ENCODE data around the gene MALRD1.

MALRD1 gene

DNA sequence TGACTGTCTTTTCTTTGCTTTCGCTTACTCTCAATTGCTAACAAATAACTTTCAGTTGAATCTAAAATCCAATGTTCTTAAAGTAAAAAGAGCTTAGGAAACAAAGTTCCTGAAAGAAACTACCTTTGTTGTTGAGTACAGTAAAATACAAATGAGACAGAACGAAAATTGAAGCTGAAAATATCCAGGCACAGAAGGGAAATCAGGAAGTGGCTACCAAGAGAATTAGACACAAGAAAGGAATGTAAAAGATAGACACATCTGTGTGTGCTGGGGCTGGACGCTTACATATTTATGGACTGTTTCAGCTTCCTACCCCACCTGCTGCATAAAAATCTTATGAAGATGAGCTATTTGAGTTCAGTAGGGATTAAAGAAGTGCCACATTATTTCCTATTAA lies 606.0 kb downstream of the MALRD1 start:
- no peak for DNase-seq (ENCODE audit: low read depth)

GRCh38 chr10:19656420-19657042 lies 607.9 kb downstream of the MALRD1 start:
- DNase-seq (ENCODE audit: low read depth), result no peak

- no peak for DNase-seq (ENCODE audit: low read depth)
Observed at GRCh38 chr10:19658131-19658530, 609.5 kb downstream of the MALRD1 start.

GRCh38 chr10:19658622-19659233 lies 610.1 kb downstream of the MALRD1 start:
- no peak for DNase-seq (ENCODE audit: low read depth)

DNA sequence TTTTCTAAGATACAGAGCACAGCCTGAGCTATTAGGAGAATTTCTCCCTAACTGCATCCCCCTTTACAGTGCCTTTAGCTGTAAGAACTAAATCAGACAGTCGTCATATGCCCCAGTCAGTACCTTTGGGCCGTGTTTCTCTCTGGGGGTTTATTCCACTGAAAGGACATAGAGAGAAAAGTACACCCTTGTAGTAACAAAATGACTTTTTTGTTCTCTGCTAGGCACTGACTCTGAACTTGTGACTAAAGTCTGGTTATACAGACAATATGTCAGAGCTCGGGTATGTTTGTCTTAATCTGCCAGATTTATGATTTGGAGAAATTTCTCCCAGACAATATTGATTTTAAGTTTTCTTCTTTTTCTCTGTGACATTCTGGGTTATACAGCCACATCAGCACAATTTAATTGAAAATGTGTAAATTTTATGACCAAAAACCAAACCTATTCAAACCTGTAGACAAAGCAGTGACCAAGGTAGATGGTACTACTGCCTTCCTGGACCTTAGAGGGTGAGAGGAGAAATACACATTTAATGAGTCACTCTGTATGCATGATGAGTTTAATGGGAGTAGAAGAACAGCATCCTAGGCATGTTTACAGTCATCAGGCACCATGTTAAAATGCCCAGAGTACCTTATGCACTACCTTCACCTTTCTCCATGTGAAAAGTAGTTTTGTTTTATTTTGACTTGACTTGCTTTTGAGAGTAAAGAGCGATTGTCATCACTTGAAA lies 611.5 kb downstream of the MALRD1 start:
- no peak for DNase-seq (ENCODE audit: low read depth)

- DNase-seq (ENCODE audit: low read depth), result no peak
Observed at GRCh38 chr10:19663344-19663743, 614.7 kb downstream of the MALRD1 start.

GRCh38 chr10:19668116-19668515 lies 619.5 kb downstream of the MALRD1 start:
- DNase-seq (ENCODE audit: low read depth), result no peak

GRCh38 chr10:19676063-19676462 lies 627.5 kb downstream of the MALRD1 start:
- no peak for DNase-seq (ENCODE audit: low read depth)

GRCh38 chr10:19683356-19683755 lies 634.8 kb downstream of the MALRD1 start:
- DNase-seq (ENCODE audit: low read depth), result no peak

DNA sequence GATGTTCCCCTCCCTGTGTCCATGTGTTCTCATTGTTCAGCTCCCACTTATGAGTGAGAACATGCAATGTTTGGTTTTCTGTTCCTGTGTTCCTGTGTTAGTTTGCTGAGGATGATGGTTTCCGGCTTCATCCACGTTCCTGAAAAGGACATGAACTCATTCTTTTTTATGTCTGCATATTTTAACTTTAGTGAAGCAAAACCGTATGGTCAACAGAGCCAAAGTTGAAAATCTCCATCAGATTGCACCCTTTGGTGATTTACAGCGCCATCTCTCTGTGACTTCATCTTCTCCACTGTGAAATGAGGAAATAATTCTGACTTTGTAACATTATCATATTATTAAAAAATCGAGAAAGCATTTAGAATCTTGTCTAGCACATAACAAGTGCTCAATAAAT lies 635.4 kb downstream of the MALRD1 start:
- DNase-seq (ENCODE audit: low read depth), result no peak

DNA sequence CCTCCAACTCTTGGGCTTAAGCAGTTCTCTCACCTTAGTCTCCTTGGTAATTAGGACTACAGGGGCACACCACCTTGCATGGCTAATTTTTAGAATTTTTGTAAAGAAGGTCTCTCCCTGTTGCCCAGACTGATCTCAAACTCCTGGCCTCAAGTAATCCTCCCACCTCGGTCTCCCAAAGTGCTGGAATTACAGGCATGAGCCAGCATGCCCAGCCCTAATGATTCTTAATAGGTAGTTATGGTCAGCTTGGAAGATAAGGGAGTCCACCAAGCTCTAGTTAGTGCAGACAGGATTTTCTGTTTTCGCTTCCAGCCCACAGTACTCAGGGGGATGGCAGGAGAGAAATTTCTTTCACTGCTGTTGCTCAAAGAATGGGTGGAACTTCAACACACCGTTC lies 639.7 kb downstream of the MALRD1 start:
- no peak for DNase-seq (ENCODE audit: low read depth)

GRCh38 chr10:19689231-19689630 lies 640.6 kb downstream of the MALRD1 start:
- DNase-seq (ENCODE audit: low read depth), result no peak

GRCh38 chr10:19699299-19699698 lies 650.7 kb downstream of the MALRD1 start:
- no peak for DNase-seq (ENCODE audit: low read depth)

DNA sequence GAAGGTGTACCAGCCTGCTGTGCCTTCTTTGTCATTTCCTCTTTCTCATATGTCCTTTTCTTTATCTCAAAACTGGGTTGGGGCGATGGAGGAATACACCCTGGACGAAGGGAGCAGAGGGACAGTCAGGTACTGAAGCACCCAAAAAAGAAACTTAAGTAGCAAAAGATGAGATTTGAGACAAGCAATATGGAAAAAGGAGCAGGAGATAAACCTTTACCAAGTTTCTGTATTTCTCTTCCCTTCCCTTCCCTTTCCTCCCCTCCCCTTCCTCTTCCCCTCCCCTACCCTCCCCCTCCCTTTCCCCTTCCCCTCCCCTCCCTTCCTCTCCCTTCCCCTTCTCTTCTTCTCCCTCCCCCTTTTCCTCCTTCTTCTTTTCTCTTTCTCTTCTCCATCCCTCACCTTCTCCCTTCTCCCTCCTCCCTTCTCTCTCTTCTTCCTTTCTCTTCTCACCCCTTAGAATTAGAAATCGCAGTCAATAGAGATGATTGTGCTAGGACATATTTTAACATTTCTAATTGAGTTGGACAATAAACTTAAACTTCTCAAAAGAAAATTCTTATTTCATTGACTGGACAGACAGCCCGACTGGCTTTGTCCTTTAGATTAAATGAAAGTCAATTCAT lies 652.9 kb downstream of the MALRD1 start:
- DNase-seq (ENCODE audit: low read depth), result no peak

DNA sequence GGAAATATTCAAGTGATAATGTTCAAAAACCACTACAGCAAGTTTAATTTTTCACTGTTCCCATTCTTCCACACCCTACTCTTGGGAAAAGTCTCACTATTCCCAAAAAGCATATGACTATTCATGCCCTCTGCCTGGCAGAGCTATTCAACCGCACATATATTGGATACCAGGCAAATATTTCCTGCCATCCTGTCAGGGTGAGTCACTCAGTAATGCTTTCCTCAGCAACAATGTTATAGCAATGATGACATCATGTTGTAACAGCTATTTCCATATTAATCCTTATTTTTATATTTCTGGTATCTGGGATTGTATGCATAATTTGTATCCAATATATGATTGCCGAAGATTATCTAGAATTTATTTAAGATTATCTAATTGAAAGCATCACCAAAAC lies 653.6 kb downstream of the MALRD1 start:
- no peak for DNase-seq (ENCODE audit: low read depth)

DNA sequence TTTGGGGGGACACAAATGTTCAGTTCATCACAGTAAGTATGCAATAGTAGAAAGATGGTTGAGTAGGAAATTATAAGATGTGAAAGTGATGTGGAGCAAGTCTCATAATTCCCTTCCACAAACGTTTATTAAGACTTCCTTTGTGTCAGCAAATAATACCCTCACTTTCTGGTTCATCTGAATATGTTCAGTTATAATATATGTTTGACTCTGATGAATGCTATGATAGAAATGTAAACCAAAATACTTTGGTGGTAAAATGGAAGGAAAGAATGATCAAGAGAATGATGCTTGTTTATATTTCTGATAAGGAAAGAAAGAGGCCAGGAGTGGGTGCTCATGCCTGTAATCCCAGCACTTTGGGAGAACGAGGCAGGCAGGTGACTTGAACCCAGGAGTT lies 655.9 kb downstream of the MALRD1 start:
- no peak for DNase-seq (ENCODE audit: low read depth)

DNA sequence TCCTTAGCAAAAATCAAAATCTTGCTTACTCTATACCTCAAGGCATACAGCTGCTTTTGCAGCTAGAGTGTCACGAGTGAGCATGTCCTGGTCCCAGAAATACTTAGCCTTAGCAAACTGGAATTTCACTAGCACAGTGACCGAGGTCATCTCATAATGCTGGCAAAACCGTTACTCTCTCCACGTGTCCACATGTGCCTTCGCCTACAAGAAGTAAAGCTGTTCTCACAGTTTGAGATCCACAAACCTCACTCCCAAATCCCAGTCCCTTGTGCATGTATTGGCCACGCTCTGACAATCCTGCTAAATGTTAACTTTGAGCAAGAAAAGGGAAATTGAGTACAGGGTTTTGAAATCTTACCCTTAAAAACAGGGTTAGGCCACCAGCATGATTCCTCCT lies 656.6 kb downstream of the MALRD1 start:
- no peak for DNase-seq (ENCODE audit: low read depth)

DNA sequence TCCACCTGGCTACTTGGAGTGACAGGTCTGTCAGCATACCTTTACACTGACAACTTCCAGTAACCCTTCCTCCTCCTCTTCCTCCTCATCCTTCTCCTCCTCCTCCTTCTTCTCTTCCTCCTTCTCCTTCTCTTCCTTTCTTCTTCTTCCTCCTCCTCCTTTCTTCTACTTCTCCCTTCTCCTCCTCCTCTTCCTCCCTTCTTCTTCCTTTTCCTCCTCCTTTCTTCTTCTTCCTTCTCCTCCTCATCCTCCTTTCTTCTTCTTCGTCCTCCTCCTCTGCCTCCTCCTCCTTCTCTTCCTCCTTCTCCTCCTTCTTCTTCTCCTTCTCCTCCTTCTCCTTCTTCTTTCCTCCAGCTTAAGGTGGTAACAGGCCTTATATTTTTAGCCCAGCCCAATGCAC lies 658.3 kb downstream of the MALRD1 start:
- DNase-seq (ENCODE audit: low read depth), result no peak

GRCh38 chr10:19707376-19707775 lies 658.8 kb downstream of the MALRD1 start:
- DNase-seq (ENCODE audit: low read depth), result no peak

- no peak for DNase-seq (ENCODE audit: low read depth)
Observed at GRCh38 chr10:19708031-19708430, 659.4 kb downstream of the MALRD1 start.

GRCh38 chr10:19710600-19710999 lies 662.0 kb downstream of the MALRD1 start:
- no peak for DNase-seq (ENCODE audit: low read depth)

- DNase-seq (ENCODE audit: low read depth), result no peak
Observed at GRCh38 chr10:19713159-19713558, 664.6 kb downstream of the MALRD1 start.
